MM.1S (cell line): ENCODE measurements around the gene GALNT15.

Experiments used
- DNase-seq: peaks from one replicate; pipeline ENCODE4 v3.0.0-alpha.2; 2015
- H2AFZ ChIP-seq: fragments of 300-600 bp; sonication (generic); 2 replicates; pipeline ENCODE4 v1.6.0; 2016; ENCODE audit warnings: antibody characterized with exemption, low read length
- H3F3A ChIP-seq: fragments of 300-600 bp; sonication (generic); 2 replicates; pipeline ENCODE4 v1.6.1; 2016; ENCODE audit warnings: mild to moderate bottlenecking, antibody characterized with exemption, low read length, moderate library complexity, mixed read lengths; ENCODE audit not compliant: insufficient read depth
- H3K27ac ChIP-seq: fragments of 300-600 bp; sonication (generic); 2 replicates; pipeline ENCODE4 v1.5.1; 2016; ENCODE audit warnings: mild to moderate bottlenecking, low read length
- H3K27me3 ChIP-seq: fragments of 300-600 bp; sonication (generic); replicated peaks from 2 replicates; pipeline ENCODE4 v1.6.0; 2016; ENCODE audit warnings: low read length; ENCODE audit not compliant: insufficient read depth
- H3K36me3 ChIP-seq: fragments of 300-600 bp; sonication (generic); replicated peaks from 2 replicates; pipeline ENCODE4 v1.6.1; 2016; ENCODE audit warnings: mild to moderate bottlenecking, low read length, mixed read lengths; ENCODE audit not compliant: insufficient read depth
- H3K4me1 ChIP-seq: fragments of 300-600 bp; sonication (generic); 2 replicates; pipeline ENCODE4 v1.6.1; 2016; ENCODE audit warnings: low read length, mixed read lengths
- H3K4me2 ChIP-seq: fragments of 300-600 bp; sonication (generic); 2 replicates; pipeline ENCODE4 v1.6.0; 2016; ENCODE audit warnings: low read depth, low read length
- H3K4me3 ChIP-seq: fragments of 300-600 bp; sonication (generic); 2 replicates; pipeline ENCODE4 v1.5.1; 2016; ENCODE audit warnings: low read length, mixed read lengths
- H3K79me2 ChIP-seq: fragments of 300-600 bp; sonication (generic); 2 replicates; pipeline ENCODE4 v1.6.1; 2016; ENCODE audit warnings: mixed run types, low read length, mixed read lengths
- H3K9ac ChIP-seq: fragments of 300-600 bp; sonication (generic); 2 replicates; pipeline ENCODE4 v1.6.1; 2016; ENCODE audit warnings: low read length, mixed read lengths
- H3K9me2 ChIP-seq: fragments of 300-600 bp; sonication (generic); replicated peaks from 2 replicates; pipeline ENCODE4 v1.6.1; 2016; ENCODE audit warnings: mild to moderate bottlenecking, low read length, mixed read lengths; ENCODE audit not compliant: insufficient read depth
- H3K9me3 ChIP-seq: fragments of 300-600 bp; sonication (generic); replicated peaks from 2 replicates; pipeline ENCODE4 v1.6.1; 2016; ENCODE audit warnings: mild to moderate bottlenecking, low read length, mixed read lengths; ENCODE audit not compliant: insufficient read depth
- H4K20me1 ChIP-seq: fragments of 300-600 bp; sonication (generic); 2 replicates; pipeline ENCODE4 v1.6.1; 2016; ENCODE audit warnings: mild to moderate bottlenecking, low read length, moderate library complexity, mixed read lengths; ENCODE audit not compliant: insufficient read depth
- CTCF ChIP-seq: fragments of 300-600 bp; sonication (generic); IDR thresholded peaks from 2 replicates; pipeline ENCODE4 v1.5.1; 2016; ENCODE audit warnings: antibody characterized with exemption, low read length, mixed read lengths
- EZH2 ChIP-seq: fragments of 300-600 bp; sonication (generic); optimal IDR thresholded peaks from 2 replicates; pipeline ENCODE3; 2017; ENCODE audit warnings: low read depth, mild to moderate bottlenecking, antibody characterized with exemption, low read length, mixed read lengths
- EZH2phosphoT487 ChIP-seq: fragments of 300-600 bp; sonication (generic); IDR thresholded peaks from 2 replicates; pipeline ENCODE4 v1.6.1; 2018; ENCODE audit warnings: antibody characterized with exemption, low read length

Gene GALNT15

DNA sequence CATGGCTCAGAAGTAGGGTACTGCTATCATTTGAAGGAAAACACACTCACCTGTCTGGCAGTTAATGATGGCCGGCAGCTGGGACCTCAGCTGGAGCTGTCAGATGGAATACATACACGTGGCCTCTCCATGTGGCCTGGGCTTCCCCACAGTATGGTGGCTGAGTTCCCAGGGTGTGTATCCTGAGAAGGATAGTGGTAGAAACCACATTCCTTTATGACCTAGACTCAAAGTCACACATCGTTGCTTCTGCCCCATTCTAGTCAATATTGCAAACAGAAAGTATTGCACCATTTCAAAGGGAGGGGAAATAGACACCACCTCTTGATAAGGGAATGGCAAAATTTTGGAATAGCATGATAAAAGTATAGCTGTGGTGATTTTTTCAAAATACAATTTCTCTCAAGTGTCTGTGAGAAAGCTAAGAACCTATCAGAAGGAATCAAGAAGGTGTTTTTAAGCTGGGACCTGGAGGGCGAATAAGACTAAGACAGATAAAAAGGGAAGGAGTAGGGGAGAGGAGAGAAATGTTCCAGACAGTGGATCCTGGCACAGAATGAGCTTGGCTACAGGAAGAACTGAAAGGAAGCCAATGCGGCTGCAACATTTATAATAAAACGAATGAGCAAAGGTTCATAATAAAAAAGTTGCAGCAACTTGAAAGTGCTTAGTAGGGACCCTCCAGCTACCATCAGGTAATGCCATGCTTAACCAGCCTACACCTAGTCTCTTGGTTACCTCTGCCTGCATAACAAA is 40.1 kb upstream of the GALNT15 start:
- Histone ChIP-seq H3K4me2 (no peak overlapping the region), H3K9me3 (no peaks in the 10 kb centered on the region), H3K9ac (no peak overlapping the region), H3K9me2 (no peaks in the 10 kb centered on the region), H3F3A (no peaks in the 10 kb centered on the region), H3K79me2 (no peaks in the 10 kb centered on the region), H3K27ac (no peak overlapping the region), H3K27me3 (no peaks in the 10 kb centered on the region), H3K4me1 (no peaks in the 10 kb centered on the region), H3K36me3 (no peaks in the 10 kb centered on the region), H2AFZ (no peak overlapping the region), H3K4me3 (no peak overlapping the region), H4K20me1 (no peaks in the 10 kb centered on the region)
- DNase-seq, result no peak
- TF ChIP-seq EZH2phosphoT487, result no peak
- no peak for TF ChIP-seq EZH2
- no peak for TF ChIP-seq CTCF

- DNase-seq, result no peak
- Histone ChIP-seq H3K9me3 (no peaks in the 10 kb centered on the region), H3K4me2 (no peak overlapping the region), H3K36me3 (no peaks in the 10 kb centered on the region), H3K9ac (no peak overlapping the region), H3K79me2 (no peaks in the 10 kb centered on the region), H2AFZ (no peak overlapping the region), H3K27ac (no peak overlapping the region), H3F3A (no peaks in the 10 kb centered on the region), H3K4me1 (no peaks in the 10 kb centered on the region), H4K20me1 (no peaks in the 10 kb centered on the region), H3K27me3 (no peaks in the 10 kb centered on the region), H3K9me2 (no peaks in the 10 kb centered on the region), H3K4me3 (no peak overlapping the region)
- TF ChIP-seq CTCF (no peak), EZH2phosphoT487 (no peak)
Observed at GRCh38 chr3:16136055-16136454, 38.4 kb upstream of the GALNT15 start.

DNA sequence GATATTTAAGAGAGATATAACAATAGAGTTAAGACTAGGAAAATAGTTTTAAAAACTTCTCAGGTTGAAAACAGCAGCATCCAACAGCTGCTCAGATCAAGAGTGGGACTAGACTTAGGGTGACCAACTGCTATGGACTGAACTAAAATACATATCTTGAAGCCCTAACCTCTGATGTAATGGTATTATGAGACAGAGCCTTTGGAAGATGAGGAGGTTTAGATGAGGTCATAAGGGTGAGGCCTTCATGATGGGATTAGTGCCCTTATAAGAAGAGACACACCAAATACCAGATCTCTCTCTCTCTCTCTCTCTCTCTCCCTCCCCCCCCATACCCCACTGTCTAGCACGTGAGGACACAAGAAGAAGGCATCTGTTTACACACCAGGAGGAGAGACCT is 37.4 kb upstream of the GALNT15 start:
- no peaks in the 10 kb centered on the region for H3K4me1 ChIP-seq
- no peaks in the 10 kb centered on the region for H3K9me2 ChIP-seq
- H3K4me3 ChIP-seq, result no peak overlapping the region
- TF ChIP-seq EZH2phosphoT487 (no peak), EZH2 (no peak), CTCF (no peak)
- no peaks in the 10 kb centered on the region for H3K36me3 ChIP-seq
- no peaks in the 10 kb centered on the region for H3F3A ChIP-seq
- DNase-seq, result no peak
- H3K27me3 ChIP-seq, result no peaks in the 10 kb centered on the region
- no peaks in the 10 kb centered on the region for H3K79me2 ChIP-seq
- H4K20me1 ChIP-seq, result no peaks in the 10 kb centered on the region
- no peak overlapping the region for H3K9ac ChIP-seq
- H3K4me2 ChIP-seq, result no peak overlapping the region
- no peaks in the 10 kb centered on the region for H3K9me3 ChIP-seq
- no peak overlapping the region for H2AFZ ChIP-seq
- no peak overlapping the region for H3K27ac ChIP-seq
